GM23338 (cell line): ENCODE measurements around the gene FGA.

Experiments used
- CREB1 ChIP-seq: fragments of 250-450 bp; sonication (Bioruptor Pico); IDR thresholded peaks from 2 replicates; pipeline ENCODE4 v1.5.0; 2020; ENCODE audit warnings: low read depth, mild to moderate bottlenecking, moderate library complexity
- EZH2 ChIP-seq: fragments of 200-600 bp; sonication (generic); IDR thresholded peaks from one replicate; pipeline ENCODE4 v1.8.0; 2017; ENCODE audit warnings: antibody characterized with exemption, mild to moderate bottlenecking, low read depth; ENCODE audit not compliant: unreplicated experiment
- EZH2phosphoT487 ChIP-seq: fragments of 200-600 bp; sonication (generic); IDR thresholded peaks from one replicate; pipeline ENCODE4 v1.8.1; 2018; ENCODE audit warnings: antibody characterized with exemption; ENCODE audit not compliant: unreplicated experiment
- JUNB ChIP-seq: IDR thresholded peaks from one replicate; pipeline ENCODE4 v1.6.1; 2016; ENCODE audit warnings: antibody characterized with exemption; ENCODE audit not compliant: unreplicated experiment
- NANOG ChIP-seq: IDR thresholded peaks from 2 replicates; pipeline ENCODE4 v1.6.1; 2016; ENCODE audit warnings: antibody characterized with exemption, borderline replicate concordance
- POLR2AphosphoS5 ChIP-seq: IDR thresholded peaks from 2 replicates; pipeline ENCODE4 v1.6.1; 2016; ENCODE audit warnings: antibody characterized with exemption, low read depth
- STAT1 ChIP-seq: IDR thresholded peaks from one replicate; pipeline ENCODE4 v1.6.1; 2016; ENCODE audit warnings: antibody characterized with exemption; ENCODE audit not compliant: unreplicated experiment
- ZNF114 ChIP-seq: fragments of 250-450 bp; sonication (Bioruptor Pico); IDR thresholded peaks from 2 replicates; pipeline ENCODE4 v1.5.0; 2020; ENCODE audit warnings: mild to moderate bottlenecking, moderate library complexity
- ZNF331 ChIP-seq: fragments of 250-450 bp; sonication (Bioruptor Pico); IDR thresholded peaks from 2 replicates; pipeline ENCODE4 v1.5.0; 2020; ENCODE audit warnings: low read depth, mild to moderate bottlenecking, moderate library complexity
- TF ChIP-seq, protein P1 (sequence below): IDR thresholded peaks from one replicate; pipeline ENCODE4 v1.6.1; 2018; ENCODE audit warnings: antibody characterized with exemption; ENCODE audit not compliant: unreplicated experiment
- TF ChIP-seq, protein P2 (sequence below), 2 experiments: fragments of 200-600 bp in 1 of 2; sonication (generic) in 1 of 2; conservative IDR thresholded peaks; 2 replicates each; pipeline versions ENCODE4 v1.5.1 to v1.6.1; 2016 to 2017; ENCODE audit warnings: antibody characterized with exemption in 2 of 2, low read depth in 2 of 2, mild to moderate bottlenecking in 2 of 2, moderate library complexity in 1 of 2
- TF ChIP-seq, protein P3 (sequence below): fragments of 250-450 bp; sonication (Bioruptor Pico); IDR thresholded peaks from 2 replicates; pipeline ENCODE4 v1.5.0; 2020; ENCODE audit warnings: mild to moderate bottlenecking, moderate library complexity
- TF ChIP-seq, protein P4 (sequence below): IDR thresholded peaks from 2 replicates; pipeline ENCODE4 v1.6.1; 2016; ENCODE audit warnings: antibody characterized with exemption

DNA sequence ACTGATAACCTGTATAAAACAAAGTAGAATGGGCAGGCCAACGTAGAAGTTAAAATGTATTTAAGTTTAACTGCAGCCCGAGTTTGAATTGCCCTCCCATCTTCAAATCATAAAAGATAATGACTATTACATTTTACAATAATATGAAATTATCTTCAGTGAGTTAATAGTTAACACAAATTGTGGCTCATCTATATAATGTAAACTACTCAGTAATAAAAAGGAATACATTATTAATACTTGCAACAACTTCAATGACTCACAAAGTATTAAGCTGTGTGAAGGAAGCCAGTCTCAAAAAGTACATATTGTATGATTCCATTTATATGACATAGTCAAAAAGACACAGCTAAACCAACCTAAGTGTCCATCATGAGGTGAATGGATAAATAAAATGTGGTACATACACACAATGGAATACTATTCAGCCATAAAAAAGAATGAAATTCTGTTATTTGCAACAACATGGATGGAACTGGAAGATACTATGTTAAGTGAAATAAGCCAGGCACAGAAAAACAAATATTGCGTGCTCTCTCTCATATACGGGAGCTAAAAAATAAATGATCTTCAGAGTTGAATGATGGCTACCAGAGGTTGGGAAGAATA, 48.2 kb downstream of the FGA start:
- TF ChIP-seq, protein P1, sequence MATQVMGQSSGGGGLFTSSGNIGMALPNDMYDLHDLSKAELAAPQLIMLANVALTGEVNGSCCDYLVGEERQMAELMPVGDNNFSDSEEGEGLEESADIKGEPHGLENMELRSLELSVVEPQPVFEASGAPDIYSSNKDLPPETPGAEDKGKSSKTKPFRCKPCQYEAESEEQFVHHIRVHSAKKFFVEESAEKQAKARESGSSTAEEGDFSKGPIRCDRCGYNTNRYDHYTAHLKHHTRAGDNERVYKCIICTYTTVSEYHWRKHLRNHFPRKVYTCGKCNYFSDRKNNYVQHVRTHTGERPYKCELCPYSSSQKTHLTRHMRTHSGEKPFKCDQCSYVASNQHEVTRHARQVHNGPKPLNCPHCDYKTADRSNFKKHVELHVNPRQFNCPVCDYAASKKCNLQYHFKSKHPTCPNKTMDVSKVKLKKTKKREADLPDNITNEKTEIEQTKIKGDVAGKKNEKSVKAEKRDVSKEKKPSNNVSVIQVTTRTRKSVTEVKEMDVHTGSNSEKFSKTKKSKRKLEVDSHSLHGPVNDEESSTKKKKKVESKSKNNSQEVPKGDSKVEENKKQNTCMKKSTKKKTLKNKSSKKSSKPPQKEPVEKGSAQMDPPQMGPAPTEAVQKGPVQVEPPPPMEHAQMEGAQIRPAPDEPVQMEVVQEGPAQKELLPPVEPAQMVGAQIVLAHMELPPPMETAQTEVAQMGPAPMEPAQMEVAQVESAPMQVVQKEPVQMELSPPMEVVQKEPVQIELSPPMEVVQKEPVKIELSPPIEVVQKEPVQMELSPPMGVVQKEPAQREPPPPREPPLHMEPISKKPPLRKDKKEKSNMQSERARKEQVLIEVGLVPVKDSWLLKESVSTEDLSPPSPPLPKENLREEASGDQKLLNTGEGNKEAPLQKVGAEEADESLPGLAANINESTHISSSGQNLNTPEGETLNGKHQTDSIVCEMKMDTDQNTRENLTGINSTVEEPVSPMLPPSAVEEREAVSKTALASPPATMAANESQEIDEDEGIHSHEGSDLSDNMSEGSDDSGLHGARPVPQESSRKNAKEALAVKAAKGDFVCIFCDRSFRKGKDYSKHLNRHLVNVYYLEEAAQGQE, result no peak
- TF ChIP-seq POLR2AphosphoS5 (no peak), EZH2phosphoT487 (no peak), ZNF331 (CRISPR knock-in tag) (no peak), CREB1 (CRISPR knock-in tag) (no peak), EZH2 (no peak), STAT1 (no peak), ZNF114 (CRISPR knock-in tag) (no peak), JUNB (no peak), NANOG (no peak)
- TF ChIP-seq, protein P2, sequence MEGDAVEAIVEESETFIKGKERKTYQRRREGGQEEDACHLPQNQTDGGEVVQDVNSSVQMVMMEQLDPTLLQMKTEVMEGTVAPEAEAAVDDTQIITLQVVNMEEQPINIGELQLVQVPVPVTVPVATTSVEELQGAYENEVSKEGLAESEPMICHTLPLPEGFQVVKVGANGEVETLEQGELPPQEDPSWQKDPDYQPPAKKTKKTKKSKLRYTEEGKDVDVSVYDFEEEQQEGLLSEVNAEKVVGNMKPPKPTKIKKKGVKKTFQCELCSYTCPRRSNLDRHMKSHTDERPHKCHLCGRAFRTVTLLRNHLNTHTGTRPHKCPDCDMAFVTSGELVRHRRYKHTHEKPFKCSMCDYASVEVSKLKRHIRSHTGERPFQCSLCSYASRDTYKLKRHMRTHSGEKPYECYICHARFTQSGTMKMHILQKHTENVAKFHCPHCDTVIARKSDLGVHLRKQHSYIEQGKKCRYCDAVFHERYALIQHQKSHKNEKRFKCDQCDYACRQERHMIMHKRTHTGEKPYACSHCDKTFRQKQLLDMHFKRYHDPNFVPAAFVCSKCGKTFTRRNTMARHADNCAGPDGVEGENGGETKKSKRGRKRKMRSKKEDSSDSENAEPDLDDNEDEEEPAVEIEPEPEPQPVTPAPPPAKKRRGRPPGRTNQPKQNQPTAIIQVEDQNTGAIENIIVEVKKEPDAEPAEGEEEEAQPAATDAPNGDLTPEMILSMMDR (conservative IDR thresholded peaks at IDR 0.05; ENCODE audit: low read depth in 2 of 2), result no peak
- TF ChIP-seq, protein P3, sequence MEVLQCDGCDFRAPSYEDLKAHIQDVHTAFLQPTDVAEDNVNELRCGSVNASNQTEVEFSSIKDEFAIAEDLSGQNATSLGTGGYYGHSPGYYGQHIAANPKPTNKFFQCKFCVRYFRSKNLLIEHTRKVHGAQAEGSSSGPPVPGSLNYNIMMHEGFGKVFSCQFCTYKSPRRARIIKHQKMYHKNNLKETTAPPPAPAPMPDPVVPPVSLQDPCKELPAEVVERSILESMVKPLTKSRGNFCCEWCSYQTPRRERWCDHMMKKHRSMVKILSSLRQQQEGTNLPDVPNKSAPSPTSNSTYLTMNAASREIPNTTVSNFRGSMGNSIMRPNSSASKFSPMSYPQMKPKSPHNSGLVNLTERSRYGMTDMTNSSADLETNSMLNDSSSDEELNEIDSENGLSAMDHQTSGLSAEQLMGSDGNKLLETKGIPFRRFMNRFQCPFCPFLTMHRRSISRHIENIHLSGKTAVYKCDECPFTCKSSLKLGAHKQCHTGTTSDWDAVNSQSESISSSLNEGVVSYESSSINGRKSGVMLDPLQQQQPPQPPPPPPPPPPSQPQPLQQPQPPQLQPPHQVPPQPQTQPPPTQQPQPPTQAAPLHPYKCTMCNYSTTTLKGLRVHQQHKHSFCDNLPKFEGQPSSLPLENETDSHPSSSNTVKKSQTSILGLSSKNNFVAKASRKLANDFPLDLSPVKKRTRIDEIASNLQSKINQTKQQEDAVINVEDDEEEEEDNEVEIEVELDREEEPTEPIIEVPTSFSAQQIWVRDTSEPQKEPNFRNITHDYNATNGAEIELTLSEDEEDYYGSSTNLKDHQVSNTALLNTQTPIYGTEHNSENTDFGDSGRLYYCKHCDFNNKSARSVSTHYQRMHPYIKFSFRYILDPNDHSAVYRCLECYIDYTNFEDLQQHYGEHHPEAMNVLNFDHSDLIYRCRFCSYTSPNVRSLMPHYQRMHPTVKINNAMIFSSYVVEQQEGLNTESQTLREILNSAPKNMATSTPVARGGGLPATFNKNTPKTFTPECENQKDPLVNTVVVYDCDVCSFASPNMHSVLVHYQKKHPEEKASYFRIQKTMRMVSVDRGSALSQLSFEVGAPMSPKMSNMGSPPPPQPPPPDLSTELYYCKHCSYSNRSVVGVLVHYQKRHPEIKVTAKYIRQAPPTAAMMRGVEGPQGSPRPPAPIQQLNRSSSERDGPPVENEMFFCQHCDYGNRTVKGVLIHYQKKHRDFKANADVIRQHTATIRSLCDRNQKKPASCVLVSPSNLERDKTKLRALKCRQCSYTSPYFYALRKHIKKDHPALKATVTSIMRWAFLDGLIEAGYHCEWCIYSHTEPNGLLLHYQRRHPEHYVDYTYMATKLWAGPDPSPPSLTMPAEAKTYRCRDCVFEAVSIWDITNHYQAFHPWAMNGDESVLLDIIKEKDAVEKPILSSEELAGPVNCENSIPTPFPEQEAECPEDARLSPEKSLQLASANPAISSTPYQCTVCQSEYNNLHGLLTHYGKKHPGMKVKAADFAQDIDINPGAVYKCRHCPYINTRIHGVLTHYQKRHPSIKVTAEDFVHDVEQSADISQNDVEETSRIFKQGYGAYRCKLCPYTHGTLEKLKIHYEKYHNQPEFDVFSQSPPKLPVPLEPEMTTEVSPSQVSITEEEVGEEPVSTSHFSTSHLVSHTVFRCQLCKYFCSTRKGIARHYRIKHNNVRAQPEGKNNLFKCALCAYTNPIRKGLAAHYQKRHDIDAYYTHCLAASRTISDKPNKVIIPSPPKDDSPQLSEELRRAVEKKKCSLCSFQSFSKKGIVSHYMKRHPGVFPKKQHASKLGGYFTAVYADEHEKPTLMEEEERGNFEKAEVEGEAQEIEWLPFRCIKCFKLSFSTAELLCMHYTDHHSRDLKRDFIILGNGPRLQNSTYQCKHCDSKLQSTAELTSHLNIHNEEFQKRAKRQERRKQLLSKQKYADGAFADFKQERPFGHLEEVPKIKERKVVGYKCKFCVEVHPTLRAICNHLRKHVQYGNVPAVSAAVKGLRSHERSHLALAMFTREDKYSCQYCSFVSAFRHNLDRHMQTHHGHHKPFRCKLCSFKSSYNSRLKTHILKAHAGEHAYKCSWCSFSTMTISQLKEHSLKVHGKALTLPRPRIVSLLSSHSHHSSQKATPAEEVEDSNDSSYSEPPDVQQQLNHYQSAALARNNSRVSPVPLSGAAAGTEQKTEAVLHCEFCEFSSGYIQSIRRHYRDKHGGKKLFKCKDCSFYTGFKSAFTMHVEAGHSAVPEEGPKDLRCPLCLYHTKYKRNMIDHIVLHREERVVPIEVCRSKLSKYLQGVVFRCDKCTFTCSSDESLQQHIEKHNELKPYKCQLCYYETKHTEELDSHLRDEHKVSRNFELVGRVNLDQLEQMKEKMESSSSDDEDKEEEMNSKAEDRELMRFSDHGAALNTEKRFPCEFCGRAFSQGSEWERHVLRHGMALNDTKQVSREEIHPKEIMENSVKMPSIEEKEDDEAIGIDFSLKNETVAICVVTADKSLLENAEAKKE (CRISPR knock-in tag), result no peak
- TF ChIP-seq, protein P4, sequence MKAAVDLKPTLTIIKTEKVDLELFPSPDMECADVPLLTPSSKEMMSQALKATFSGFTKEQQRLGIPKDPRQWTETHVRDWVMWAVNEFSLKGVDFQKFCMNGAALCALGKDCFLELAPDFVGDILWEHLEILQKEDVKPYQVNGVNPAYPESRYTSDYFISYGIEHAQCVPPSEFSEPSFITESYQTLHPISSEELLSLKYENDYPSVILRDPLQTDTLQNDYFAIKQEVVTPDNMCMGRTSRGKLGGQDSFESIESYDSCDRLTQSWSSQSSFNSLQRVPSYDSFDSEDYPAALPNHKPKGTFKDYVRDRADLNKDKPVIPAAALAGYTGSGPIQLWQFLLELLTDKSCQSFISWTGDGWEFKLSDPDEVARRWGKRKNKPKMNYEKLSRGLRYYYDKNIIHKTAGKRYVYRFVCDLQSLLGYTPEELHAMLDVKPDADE, result no peak
